A673 (cell line): ENCODE data around the gene SCO2. TPM values are rescaled to one million over a fixed set of nuclear protein-coding genes. Genes with fewer than 3 reads are reported as not detected.

Source experiments
- BruUV-seq: library from RNA; stranded (reverse); fragments of 400-500 nt; replicated peaks from 2 replicates; lab custom pipeline; 2021; lab: Mats Ljungman, UMichigan
- CTCF ChIA-PET: fragments of 300-600 bp; sonication (Branson Sonifier 250); formaldehyde crosslinking; loops from one replicate; lab custom pipeline; 2022; ENCODE audit warnings: antibody characterized with exemption; lab: Charles Lee
- POLR2A ChIA-PET: fragments of 300-600 bp; sonication (Branson Sonifier 250); formaldehyde crosslinking; loops from one replicate; lab custom pipeline; 2022; ENCODE audit warnings: antibody characterized with exemption; ENCODE audit not compliant: low non-redundant PET; lab: Charles Lee
- DNase-seq: peaks from one replicate; pipeline ENCODE4 v3.0.0-alpha.2; 2015; ENCODE audit warnings: low spot score
- H3K27ac ChIP-seq: fragments of 200-600 bp; sonication (generic); 2 replicates; pipeline ENCODE4 v1.5.1; 2016; ENCODE audit warnings: mixed run types, low read depth, mild to moderate bottlenecking, mixed read lengths, antibody characterized with exemption, low read length; ENCODE audit not compliant: poor library complexity, severe bottlenecking
- H3K27me3 ChIP-seq: fragments of 200-600 bp; sonication (generic); replicated peaks from 2 replicates; pipeline ENCODE4 v1.6.1; 2017; ENCODE audit warnings: mixed run types, low read depth, mild to moderate bottlenecking, mixed read lengths, antibody characterized with exemption, low read length; ENCODE audit not compliant: insufficient read depth, poor library complexity
- H3K36me3 ChIP-seq: fragments of 200-600 bp; sonication (generic); 2 replicates; pipeline ENCODE4 v1.6.1; 2016; ENCODE audit warnings: mixed run types, mild to moderate bottlenecking, mixed read lengths, antibody characterized with exemption, low read length; ENCODE audit not compliant: insufficient read depth, poor library complexity, severe bottlenecking
- H3K4me1 ChIP-seq: fragments of 200-600 bp; sonication (generic); 2 replicates; pipeline ENCODE4 v1.6.1; 2017; ENCODE audit warnings: mixed run types, mild to moderate bottlenecking, mixed read lengths, antibody characterized with exemption, low read length; ENCODE audit not compliant: insufficient read depth, poor library complexity, severe bottlenecking
- H3K4me3 ChIP-seq: fragments of 200-600 bp; sonication (generic); 2 replicates; pipeline ENCODE4 v1.5.1; 2016; ENCODE audit warnings: low read depth, mixed run types, mild to moderate bottlenecking, mixed read lengths, low read length; ENCODE audit not compliant: poor library complexity, severe bottlenecking
- H3K9me3 ChIP-seq: fragments of 200-600 bp; sonication (generic); 2 replicates; pipeline ENCODE4 v1.6.1; 2016; ENCODE audit warnings: mixed run types, low read depth, mild to moderate bottlenecking, mixed read lengths, antibody characterized with exemption, low read length; ENCODE audit not compliant: poor library complexity, severe bottlenecking
- EZH2 ChIP-seq: fragments of 200-600 bp; sonication (generic); IDR thresholded peaks from 2 replicates; pipeline ENCODE4 v1.6.1; 2017; ENCODE audit warnings: borderline replicate concordance, low read depth, mild to moderate bottlenecking, mixed read lengths, antibody characterized with exemption, low read length; ENCODE audit not compliant: poor library complexity, severe bottlenecking
- intact Hi-C: fragments of 100-400 bp; cut with micrococcal nuclease; formaldehyde crosslinking; loops from one replicate; pipeline ENCODE4 v1.10.0; 2022; ENCODE audit not compliant: unreplicated experiment
- total RNA-seq: library from RNA; stranded (reverse); gene quantifications from 2 replicates; pipeline ENCODE4 v1.2.3, GENCODE V29; 2021
- TF ChIP-seq, protein P1 (sequence below): fragments of 300-800, 200-600 bp; sonication (generic); conservative IDR thresholded peaks from 2 replicates; pipeline ENCODE4 v1.5.1; 2017; ENCODE audit warnings: low read depth, mild to moderate bottlenecking, antibody characterized with exemption, low read length, moderate library complexity, mixed read lengths

The SCO2 gene
- total RNA-seq, 1 experiment from 2014 or later, result 5.4 TPM

DNA sequence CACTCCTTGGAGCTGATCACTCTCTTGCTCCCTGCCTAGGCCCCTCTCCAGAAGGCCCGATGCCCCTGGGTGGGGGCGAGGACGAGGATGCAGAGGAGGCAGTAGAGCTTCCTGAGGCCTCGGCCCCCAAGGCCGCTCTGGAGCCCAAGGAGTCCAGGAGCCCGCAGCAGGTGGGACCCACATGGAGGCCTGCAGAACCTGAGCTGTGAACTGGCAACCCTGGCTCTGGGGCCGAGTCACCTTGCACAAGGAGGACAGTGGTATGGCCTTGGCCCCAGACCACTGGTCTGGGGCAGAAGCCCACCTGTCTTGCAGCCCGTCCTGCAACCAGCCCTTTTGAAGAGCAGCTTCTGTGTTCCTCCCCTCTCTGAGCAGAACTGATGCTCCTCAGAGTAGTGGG, 6.2 kb downstream of the SCO2 start:
- peaks cover 66% of the 10 kb centered on the region for H3K36me3 ChIP-seq
- no peak for DNase-seq
- H3K9me3 ChIP-seq, result no peaks in the 10 kb centered on the region
- POLR2A ChIA-PET, result no interaction called here
- H3K27ac ChIP-seq, result no peak overlapping the region
- peaks cover under 1% of the 10 kb centered on the region for H3K4me1 ChIP-seq
- TF ChIP-seq, protein P1, sequence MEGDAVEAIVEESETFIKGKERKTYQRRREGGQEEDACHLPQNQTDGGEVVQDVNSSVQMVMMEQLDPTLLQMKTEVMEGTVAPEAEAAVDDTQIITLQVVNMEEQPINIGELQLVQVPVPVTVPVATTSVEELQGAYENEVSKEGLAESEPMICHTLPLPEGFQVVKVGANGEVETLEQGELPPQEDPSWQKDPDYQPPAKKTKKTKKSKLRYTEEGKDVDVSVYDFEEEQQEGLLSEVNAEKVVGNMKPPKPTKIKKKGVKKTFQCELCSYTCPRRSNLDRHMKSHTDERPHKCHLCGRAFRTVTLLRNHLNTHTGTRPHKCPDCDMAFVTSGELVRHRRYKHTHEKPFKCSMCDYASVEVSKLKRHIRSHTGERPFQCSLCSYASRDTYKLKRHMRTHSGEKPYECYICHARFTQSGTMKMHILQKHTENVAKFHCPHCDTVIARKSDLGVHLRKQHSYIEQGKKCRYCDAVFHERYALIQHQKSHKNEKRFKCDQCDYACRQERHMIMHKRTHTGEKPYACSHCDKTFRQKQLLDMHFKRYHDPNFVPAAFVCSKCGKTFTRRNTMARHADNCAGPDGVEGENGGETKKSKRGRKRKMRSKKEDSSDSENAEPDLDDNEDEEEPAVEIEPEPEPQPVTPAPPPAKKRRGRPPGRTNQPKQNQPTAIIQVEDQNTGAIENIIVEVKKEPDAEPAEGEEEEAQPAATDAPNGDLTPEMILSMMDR, result no peak
- no peak for TF ChIP-seq EZH2
- no TSS peak for BruUV-seq
- intact Hi-C loops, result no loop called here
- H3K27me3 ChIP-seq, result no peaks in the 10 kb centered on the region
- H3K4me3 ChIP-seq, result no peak overlapping the region
- CTCF ChIA-PET, result no interaction called here

DNA sequence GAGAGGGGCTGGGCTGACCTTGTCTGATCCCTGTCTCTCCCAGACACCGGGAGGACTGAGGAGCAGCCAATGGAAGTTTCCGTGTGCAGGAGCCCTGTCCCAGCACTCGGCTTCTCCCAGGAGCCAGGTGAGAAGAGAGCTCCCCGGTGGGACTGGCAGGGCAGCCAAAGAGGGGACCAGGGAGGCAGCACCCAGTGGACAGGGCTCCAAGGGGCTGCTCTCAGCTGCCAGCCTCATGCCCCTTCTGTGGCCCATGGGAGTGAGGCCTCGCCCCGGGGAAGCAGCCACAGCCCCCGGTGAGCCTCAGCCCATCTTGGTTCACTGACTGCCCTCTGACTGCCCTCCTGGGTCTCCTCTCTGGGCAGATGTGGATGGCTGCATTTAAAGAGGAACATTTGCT, 6.8 kb downstream of the SCO2 start:
- POLR2A ChIA-PET, result no interaction called here
- TF ChIP-seq, protein P1, result no peak
- TF ChIP-seq EZH2, result no peak
- no peak overlapping the region for H3K27ac ChIP-seq
- CTCF ChIA-PET, result no interaction called here
- no peak for DNase-seq
- BruUV-seq, result no TSS peak
- intact Hi-C loops, result no loop called here
- H3K27me3 ChIP-seq, result no peaks in the 10 kb centered on the region
- H3K4me3 ChIP-seq, result no peak overlapping the region
- H3K36me3 ChIP-seq, result peaks cover 60% of the 10 kb centered on the region
- H3K4me1 ChIP-seq, result no peaks in the 10 kb centered on the region
- H3K9me3 ChIP-seq, result no peaks in the 10 kb centered on the region

DNA sequence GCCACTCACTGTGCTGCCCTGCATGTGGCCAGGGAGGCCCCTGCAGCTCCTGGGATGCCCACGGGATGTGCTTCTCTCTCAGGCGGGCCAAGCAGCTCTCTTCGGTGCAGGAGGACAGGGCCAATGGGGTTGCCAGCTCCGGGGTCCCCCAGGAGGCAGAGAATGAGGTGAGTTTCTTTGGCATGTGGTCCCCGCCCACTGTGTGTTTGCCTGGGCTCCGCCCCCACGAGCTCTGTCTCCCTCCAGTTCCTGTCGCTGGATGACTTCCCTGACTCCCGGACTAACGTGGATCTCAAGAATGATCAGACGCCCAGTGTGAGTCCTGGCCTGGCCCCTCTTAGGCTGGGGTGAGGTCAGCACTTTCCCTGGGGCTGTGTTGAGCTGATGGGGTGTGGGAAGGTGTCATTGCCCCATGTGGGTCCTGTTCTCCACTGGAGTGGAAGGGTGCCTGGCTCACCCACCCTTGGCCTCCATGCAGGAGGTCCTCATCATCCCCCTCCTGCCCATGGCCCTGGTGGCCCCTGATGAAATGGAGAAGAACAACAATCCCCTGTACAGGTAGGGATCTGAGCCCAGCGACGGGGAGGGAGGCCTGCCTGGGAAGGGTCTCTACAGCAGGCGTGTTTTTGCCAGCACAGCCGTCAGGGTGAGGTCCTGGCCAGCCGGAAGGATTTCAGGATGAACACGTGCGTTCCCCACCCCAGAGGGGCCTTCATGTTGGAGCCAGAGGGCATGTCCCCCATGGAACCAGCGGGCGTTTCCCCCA, 7.7 kb downstream of the SCO2 start:
- BruUV-seq, result no TSS peak
- no peak overlapping the region for H3K27ac ChIP-seq
- no peaks in the 10 kb centered on the region for H3K27me3 ChIP-seq
- POLR2A ChIA-PET, result interaction anchor here (0.6 kb wide), 1 partner anchor 185 kb away, joined by 4 read pairs; no protein-coding TSS in a partner anchor
- peaks cover 53% of the 10 kb centered on the region for H3K36me3 ChIP-seq
- no peaks in the 10 kb centered on the region for H3K4me1 ChIP-seq
- CTCF ChIA-PET, result no interaction called here
- DNase-seq, result no peak
- intact Hi-C loops, result no loop called here
- no peaks in the 10 kb centered on the region for H3K9me3 ChIP-seq
- TF ChIP-seq, protein P1, result no peak
- no peak for TF ChIP-seq EZH2
- no peak overlapping the region for H3K4me3 ChIP-seq
